ENCODE results near the gene SLC17A9. TPM values are rescaled to one million over a fixed set of nuclear protein-coding genes. Genes with fewer than 3 reads are reported as not detected.
A peak's percentile ranks its signal among the peaks of the same experiment; 100 is the strongest.
"Not testable (repeated sequence)": the region's sequence is repeated elsewhere in the genome, so short reads cannot be mapped to it uniquely, and the experiment has no call there.

The SLC17A9 gene
- total RNA-seq, 3 donors from 2014 or later: 2.2 to 4.9 (median 2.7) TPM

DNA sequence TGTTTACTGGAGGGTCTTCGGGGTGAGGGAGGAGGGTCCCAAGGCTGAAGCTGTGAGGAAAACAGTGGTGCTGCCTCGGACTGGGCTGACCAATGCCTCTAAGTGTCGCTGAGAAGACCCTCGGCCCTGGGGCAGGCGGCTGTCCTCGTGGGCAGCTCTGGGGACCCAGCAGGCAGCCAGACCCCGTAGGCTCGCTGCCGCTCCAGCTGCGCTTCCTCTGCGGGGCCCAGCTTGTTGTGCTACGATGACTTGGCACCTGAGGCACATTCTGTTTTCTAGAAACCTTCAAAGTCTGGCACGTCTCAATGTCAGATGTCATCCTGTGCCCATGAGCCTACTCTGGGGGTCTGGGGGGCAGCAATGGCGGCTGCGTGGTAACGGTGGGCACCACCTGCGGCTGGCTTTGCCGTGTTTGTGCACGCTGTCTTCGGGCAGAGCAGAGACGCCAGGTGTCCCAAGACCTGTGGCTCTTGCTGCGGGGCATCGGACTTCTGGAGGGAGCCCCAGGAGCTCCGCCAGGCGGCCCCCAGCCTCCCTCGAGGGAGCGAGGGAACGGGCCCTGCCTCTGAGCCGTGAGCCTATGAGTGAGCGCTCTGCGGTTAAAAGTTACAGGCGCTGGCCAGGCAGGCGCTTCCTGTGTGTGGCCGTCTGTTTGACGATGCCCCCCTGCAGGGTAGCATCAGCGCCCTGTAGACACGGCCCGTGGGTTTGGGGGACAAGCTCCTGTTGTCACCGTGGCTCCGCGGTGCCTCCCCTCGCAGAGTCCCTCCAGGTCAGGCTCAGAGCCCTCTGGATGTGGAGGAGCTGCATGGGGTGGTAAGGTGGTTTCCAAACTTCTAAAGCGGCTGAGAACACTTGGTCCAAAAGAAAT is 6.8 kb downstream of the SLC17A9 start:
- no peak overlapping the region for H3K4me3 ChIP-seq
- no peaks in the 10 kb centered on the region for H3K27me3 ChIP-seq
- H3K9me3 ChIP-seq: no peaks in the 10 kb centered on the region
- intact Hi-C loops (cut with DNase I; ENCODE audit: low total_unique reads): no loop called here
- H3K27ac ChIP-seq: no peak overlapping the region
- DNase-seq (ENCODE audit: low spot score in 2 of 2): no peak
- TF ChIP-seq CTCF (IDR thresholded peaks at IDR 0.05) (no peak), POLR2A (IDR thresholded peaks at IDR 0.05) (no peak), POLR2AphosphoS5 (IDR thresholded peaks at IDR 0.05) (no peak)
- peaks cover 0 to 2% of the 10 kb centered on the region in 2 donors for H3K4me1 ChIP-seq
- no peaks in the 10 kb centered on the region for H3K36me3 ChIP-seq

- H3K27ac ChIP-seq: no peak overlapping the region
- TF ChIP-seq POLR2AphosphoS5 (IDR thresholded peaks at IDR 0.05): no peak
- no peak for TF ChIP-seq CTCF (IDR thresholded peaks at IDR 0.05)
- no peak for TF ChIP-seq POLR2A (IDR thresholded peaks at IDR 0.05)
- H3K9me3 ChIP-seq: no peaks in the 10 kb centered on the region
- no peak for DNase-seq (ENCODE audit: low spot score in 2 of 2)
- no peak overlapping the region for H3K4me3 ChIP-seq
- intact Hi-C loops (cut with DNase I; ENCODE audit: low total_unique reads): no loop called here
- no peaks in the 10 kb centered on the region for H3K36me3 ChIP-seq
- H3K27me3 ChIP-seq: no peaks in the 10 kb centered on the region
- peaks cover 0 to 2% of the 10 kb centered on the region in 2 donors for H3K4me1 ChIP-seq
These were observed 7.5 kb downstream of the SLC17A9 start for GRCh38 chr20:62959998-62960436.

GRCh38 chr20:62960446-62961309 is 8.2 kb downstream of the SLC17A9 start:
- H3K27me3 ChIP-seq; intact Hi-C loops (cut with DNase I; ENCODE audit: low total_unique reads); H3K4me3 ChIP-seq; H3K9me3 ChIP-seq; H3K36me3 ChIP-seq; H3K4me1 ChIP-seq; DNase-seq (ENCODE audit: low spot score in 2 of 2); H3K27ac ChIP-seq: not testable (repeated sequence)

GRCh38 chr20:62961310-62961783 is 8.8 kb downstream of the SLC17A9 start:
- DNase-seq (ENCODE audit: low spot score in 2 of 2): peak in 1 of 2 donors; percentile 40
- intact Hi-C loops (cut with DNase I; ENCODE audit: low total_unique reads): no loop called here
- Histone ChIP-seq H3K36me3 (no peaks in the 10 kb centered on the region), H3K27ac (peak overlapping the region; percentile 62 to 75), H3K27me3 (no peaks in the 10 kb centered on the region), H3K4me1 (no peaks in the 10 kb centered on the region), H3K4me3 (peak overlapping the region in 1 of 3 donors; percentile 11), H3K9me3 (no peaks in the 10 kb centered on the region)
- TF ChIP-seq POLR2AphosphoS5 (IDR thresholded peaks at IDR 0.05) (no peak), CTCF (IDR thresholded peaks at IDR 0.05) (no peak), POLR2A (IDR thresholded peaks at IDR 0.05) (no peak)

DNA sequence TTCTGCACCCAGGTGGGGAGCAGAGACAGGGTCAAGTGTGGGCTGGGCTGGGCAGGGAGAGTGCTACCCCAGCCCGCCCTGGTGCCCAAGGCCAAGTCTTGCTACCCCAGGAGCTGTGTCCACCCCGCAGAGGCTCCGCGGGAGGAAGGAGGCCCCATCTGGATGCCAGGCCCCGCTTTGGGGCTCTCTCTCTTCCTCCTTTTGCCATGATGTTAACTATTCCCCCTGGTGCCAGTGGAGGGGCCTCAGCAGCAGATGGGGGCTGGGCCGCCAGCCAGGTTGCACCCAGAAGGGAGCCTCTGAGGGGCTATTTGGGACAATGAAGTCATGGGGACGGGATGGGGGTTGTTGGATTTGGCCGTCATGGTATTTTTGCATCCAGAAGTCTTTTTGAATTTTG is 9.3 kb downstream of the SLC17A9 start:
- intact Hi-C loops (cut with DNase I; ENCODE audit: low total_unique reads): no loop called here
- TF ChIP-seq POLR2AphosphoS5 (IDR thresholded peaks at IDR 0.05) (no peak), CTCF (IDR thresholded peaks at IDR 0.05) (no peak)
- peak overlapping the region in 1 of 3 donors; percentile 11 for H3K4me3 ChIP-seq
- DNase-seq (ENCODE audit: low spot score in 2 of 2): no peak
- H3K27ac ChIP-seq: peak overlapping the region; percentile 62 to 75
- H3K27me3 ChIP-seq: no peaks in the 10 kb centered on the region
- H3K4me1 ChIP-seq: no peaks in the 10 kb centered on the region
- no peaks in the 10 kb centered on the region for H3K9me3 ChIP-seq
- no peaks in the 10 kb centered on the region for H3K36me3 ChIP-seq
